SU-DHL-6 (cell line): ENCODE data around the gene LRRC10B.
A peak's percentile ranks its signal among the peaks of the same experiment; 100 is the strongest.

Experiments
- H2AFZ ChIP-seq: fragments of 200-600 bp; sonication (generic); 2 replicates; pipeline ENCODE4 v1.6.1; 2014; ENCODE audit warnings: low read depth, mild to moderate bottlenecking, moderate library complexity, mixed read lengths, antibody characterized with exemption, low read length; ENCODE audit not compliant: severe bottlenecking
- H3F3A ChIP-seq: fragments of 200-600 bp; shearing (Covaris generic); 2 replicates; pipeline ENCODE4 v1.6.0; 2016; ENCODE audit warnings: antibody characterized with exemption, mild to moderate bottlenecking; ENCODE audit not compliant: insufficient read depth
- H3K27ac ChIP-seq: fragments of 200-600 bp; sonication (generic); 2 replicates; pipeline ENCODE4 v1.5.1; 2016; ENCODE audit warnings: low read depth, mild to moderate bottlenecking, low read length, moderate library complexity, mixed read lengths
- H3K27me3 ChIP-seq: fragments of 200-600 bp; sonication (generic), shearing (Covaris generic); 2 replicates; pipeline ENCODE4 v1.6.0; 2014; ENCODE audit warnings: mild to moderate bottlenecking, low read length
- H3K36me3 ChIP-seq: fragments of 200-600 bp; sonication (generic); 2 replicates; pipeline ENCODE4 v1.6.1; 2014; ENCODE audit warnings: mild to moderate bottlenecking, low read length, mixed read lengths
- H3K4me2 ChIP-seq: fragments of 300-600, 200-600 bp; shearing (Covaris generic), sonication (generic); 2 replicates; pipeline ENCODE4 v1.6.0; 2014; ENCODE audit warnings: low read length, low read depth, mild to moderate bottlenecking; ENCODE audit not compliant: poor library complexity, severe bottlenecking
- H3K4me3 ChIP-seq: fragments of 200-600 bp; sonication (generic); 2 replicates; pipeline ENCODE4 v1.5.1; 2014; ENCODE audit warnings: antibody characterized with exemption, low read length, mild to moderate bottlenecking, mixed read lengths; ENCODE audit not compliant: insufficient read depth, poor library complexity, severe bottlenecking
- H3K79me2 ChIP-seq: fragments of 200-600 bp; sonication (generic); 2 replicates; pipeline ENCODE4 v1.6.1; 2014; ENCODE audit warnings: mild to moderate bottlenecking, low read length, moderate library complexity; ENCODE audit not compliant: insufficient read depth
- H3K9ac ChIP-seq: fragments of 200-600 bp; sonication (generic); 2 replicates; pipeline ENCODE4 v1.7.0; 2014; ENCODE audit warnings: mild to moderate bottlenecking, low read length
- H3K9me2 ChIP-seq: fragments of 200-600 bp; sonication (generic); replicated peaks from 2 replicates; pipeline ENCODE4 v1.6.1; 2014; ENCODE audit warnings: low read length; ENCODE audit not compliant: insufficient read depth
- H3K9me3 ChIP-seq: fragments of 200-600 bp; sonication (generic); 2 replicates; pipeline ENCODE4 v1.6.1; 2014; ENCODE audit warnings: low read length, mixed read lengths; ENCODE audit not compliant: insufficient read depth
- H4K20me1 ChIP-seq: fragments of 200-600 bp; sonication (generic); 2 replicates; pipeline ENCODE4 v1.6.1; 2014; ENCODE audit warnings: low read depth, mild to moderate bottlenecking, antibody characterized with exemption, low read length, moderate library complexity, mixed read lengths
- EZH2phosphoT487 ChIP-seq: fragments of 200-600 bp; sonication (generic), shearing (Covaris generic); conservative IDR thresholded peaks from 2 replicates; pipeline ENCODE4 v1.6.1; 2018; ENCODE audit warnings: mild to moderate bottlenecking, antibody characterized with exemption, low read length, moderate library complexity, mixed read lengths
- TF ChIP-seq, protein P1 (sequence below): fragments of 200-600 bp; sonication (generic); IDR thresholded peaks from one replicate; pipeline ENCODE4 v1.5.1; 2017; ENCODE audit warnings: antibody characterized with exemption, mild to moderate bottlenecking, low read length, moderate library complexity; ENCODE audit not compliant: insufficient read depth, poor library complexity, severe bottlenecking

The LRRC10B gene

GRCh38 chr11:61482513-61482912 is 26.0 kb upstream of the LRRC10B start:
- Histone ChIP-seq H3K4me2 (no peak overlapping the region), H3K9me3 (no peaks in the 10 kb centered on the region), H3K4me3 (no peak overlapping the region), H3K79me2 (no peaks in the 10 kb centered on the region), H3K27me3 (no peaks in the 10 kb centered on the region), H3K9ac (no peak overlapping the region), H3F3A (no peaks in the 10 kb centered on the region), H3K9me2 (no peaks in the 10 kb centered on the region), H3K36me3 (no peaks in the 10 kb centered on the region), H2AFZ (no peak overlapping the region), H3K27ac (no peak overlapping the region), H4K20me1 (no peaks in the 10 kb centered on the region)
- TF ChIP-seq, protein P1, sequence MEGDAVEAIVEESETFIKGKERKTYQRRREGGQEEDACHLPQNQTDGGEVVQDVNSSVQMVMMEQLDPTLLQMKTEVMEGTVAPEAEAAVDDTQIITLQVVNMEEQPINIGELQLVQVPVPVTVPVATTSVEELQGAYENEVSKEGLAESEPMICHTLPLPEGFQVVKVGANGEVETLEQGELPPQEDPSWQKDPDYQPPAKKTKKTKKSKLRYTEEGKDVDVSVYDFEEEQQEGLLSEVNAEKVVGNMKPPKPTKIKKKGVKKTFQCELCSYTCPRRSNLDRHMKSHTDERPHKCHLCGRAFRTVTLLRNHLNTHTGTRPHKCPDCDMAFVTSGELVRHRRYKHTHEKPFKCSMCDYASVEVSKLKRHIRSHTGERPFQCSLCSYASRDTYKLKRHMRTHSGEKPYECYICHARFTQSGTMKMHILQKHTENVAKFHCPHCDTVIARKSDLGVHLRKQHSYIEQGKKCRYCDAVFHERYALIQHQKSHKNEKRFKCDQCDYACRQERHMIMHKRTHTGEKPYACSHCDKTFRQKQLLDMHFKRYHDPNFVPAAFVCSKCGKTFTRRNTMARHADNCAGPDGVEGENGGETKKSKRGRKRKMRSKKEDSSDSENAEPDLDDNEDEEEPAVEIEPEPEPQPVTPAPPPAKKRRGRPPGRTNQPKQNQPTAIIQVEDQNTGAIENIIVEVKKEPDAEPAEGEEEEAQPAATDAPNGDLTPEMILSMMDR, result peak; percentile 68
- no peak for TF ChIP-seq EZH2phosphoT487

DNA sequence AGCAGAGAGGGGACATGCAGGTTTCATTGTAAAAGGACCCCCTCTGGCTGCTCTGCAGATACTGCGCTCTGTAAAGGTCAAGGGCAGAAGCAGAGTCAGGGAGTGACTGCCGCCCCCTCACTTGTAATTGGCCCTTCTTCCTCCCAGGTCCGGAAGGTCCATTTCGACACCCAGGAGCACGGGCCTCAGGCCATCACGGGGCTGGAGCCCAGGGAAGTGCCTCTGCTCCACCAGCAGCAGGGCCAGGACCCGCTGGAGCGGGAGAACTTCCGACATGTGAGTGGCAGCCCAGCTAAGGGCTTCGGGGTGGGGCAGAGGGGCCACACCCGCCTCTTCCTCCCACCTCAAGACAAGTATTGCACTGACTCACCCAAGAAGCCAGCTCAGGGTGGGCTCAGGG is 24.0 kb upstream of the LRRC10B start:
- H3K79me2 ChIP-seq, result no peaks in the 10 kb centered on the region
- no peak overlapping the region for H3K27ac ChIP-seq
- H3K9me3 ChIP-seq, result no peaks in the 10 kb centered on the region
- no peak overlapping the region for H2AFZ ChIP-seq
- no peak overlapping the region for H3K4me2 ChIP-seq
- H3K9ac ChIP-seq, result no peak overlapping the region
- H3F3A ChIP-seq, result no peaks in the 10 kb centered on the region
- H4K20me1 ChIP-seq, result no peaks in the 10 kb centered on the region
- H3K27me3 ChIP-seq, result no peaks in the 10 kb centered on the region
- no peak overlapping the region for H3K4me3 ChIP-seq
- H3K36me3 ChIP-seq, result no peaks in the 10 kb centered on the region
- no peaks in the 10 kb centered on the region for H3K9me2 ChIP-seq
- TF ChIP-seq, protein P1, result no peak
- no peak for TF ChIP-seq EZH2phosphoT487

- Histone ChIP-seq H4K20me1 (no peaks in the 10 kb centered on the region), H3K4me2 (no peak overlapping the region), H3K27me3 (no peaks in the 10 kb centered on the region), H3F3A (no peaks in the 10 kb centered on the region), H3K9ac (no peak overlapping the region), H3K36me3 (no peaks in the 10 kb centered on the region), H3K27ac (no peak overlapping the region), H3K79me2 (no peaks in the 10 kb centered on the region), H3K4me3 (no peak overlapping the region), H2AFZ (no peak overlapping the region), H3K9me2 (no peaks in the 10 kb centered on the region), H3K9me3 (no peaks in the 10 kb centered on the region)
- TF ChIP-seq EZH2phosphoT487, result no peak
- TF ChIP-seq, protein P1, result no peak
Observed at GRCh38 chr11:61485080-61485479, 23.5 kb upstream of the LRRC10B start.
